GM12878 (cell line): ENCODE measurements around the gene MTMR3. TPM values are rescaled to one million over a fixed set of nuclear protein-coding genes. Genes with fewer than 3 reads are reported as not detected.

Experiments
- ATAC-seq: fragments of 200-7000 bp; cut with Tn5 transposase; 3 replicates; pipeline ENCODE4 v1.9.1; 2020; ENCODE audit warnings: mild to moderate bottlenecking, moderate library complexity
- BruUV-seq: library from RNA; stranded (reverse); fragments of 400-500 nt; replicated peaks from 2 replicates; lab custom pipeline; 2021; lab: Mats Ljungman, UMichigan
- CTCF ChIA-PET: fragments of 300-600 bp; sonication (Branson Sonifier 250); formaldehyde crosslinking; extraction: SDS; loops from one replicate; lab custom pipeline; 2021; ENCODE audit warnings: inconsistent platforms; lab: Yijun Ruan, JAX
- POLR2A ChIA-PET: fragments of 350-600 bp; formaldehyde crosslinking; extraction: SDS; loops from one replicate; lab custom pipeline; 2021; ENCODE audit warnings: inconsistent platforms; lab: Charles Lee
- RAD21 ChIA-PET: fragments of 300-600 bp; sonication (Branson Sonifier 250); formaldehyde crosslinking; loops from one replicate; lab custom pipeline; 2023; ENCODE audit warnings: antibody characterized with exemption; ENCODE audit not compliant: unreplicated experiment; lab: Charles Lee
- SMC1A ChIA-PET: fragments of 300-600 bp; sonication (Branson Sonifier 250); formaldehyde crosslinking; loops from one replicate; lab custom pipeline; 2023; ENCODE audit not compliant: unreplicated experiment, uncharacterized antibody; lab: Charles Lee
- DNase-seq: peaks from one replicate; pipeline ENCODE4 v3.0.0-alpha.2; 2011; ENCODE audit warnings: low read depth, low spot score
- FAIRE-seq: peaks from 3 replicates; lab custom pipeline; 2011; peaks lifted over from hg19 to GRCh38; lab: Jason Lieb, UNC
- H2AFZ ChIP-seq: 2 replicates; pipeline ENCODE4 v1.6.0; 2011; ENCODE audit warnings: low read depth, low read length, control low read depth; ENCODE audit not compliant: control insufficient read depth
- H3K27ac ChIP-seq: 2 replicates; pipeline ENCODE4 v1.5.1; 2011; ENCODE audit warnings: control low read depth; ENCODE audit not compliant: control insufficient read depth, insufficient read depth
- H3K27me3 ChIP-seq, 2 experiments: replicated peaks in 1 of 2; 2 replicates each; pipeline versions ENCODE4 v1.6.0 to v1.6.1; 2011; ENCODE audit warnings: low read length in 1 of 2; ENCODE audit not compliant: control insufficient read depth in 2 of 2, insufficient read depth in 2 of 2
- H3K36me3 ChIP-seq, 2 experiments: 2 replicates each; pipeline ENCODE4 v1.5.1; 2011; ENCODE audit warnings: low read length in 1 of 2; ENCODE audit not compliant: control insufficient read depth in 2 of 2, insufficient read depth in 2 of 2
- H3K4me1 ChIP-seq: 2 replicates; pipeline ENCODE4 v1.6.1; 2011; ENCODE audit warnings: mild to moderate bottlenecking, low read length, moderate library complexity, mixed read lengths; ENCODE audit not compliant: control insufficient read depth, insufficient read depth
- H3K4me2 ChIP-seq: 2 replicates; pipeline ENCODE4 v1.6.0; 2011; ENCODE audit warnings: control low read depth; ENCODE audit not compliant: control insufficient read depth, insufficient read depth
- H3K4me3 ChIP-seq: fragments of 200-600 bp; sonication (generic); 2 replicates; pipeline ENCODE4 v1.5.1; 2016
- H3K79me2 ChIP-seq: 2 replicates; pipeline ENCODE4 v1.6.0; 2011; ENCODE audit warnings: low read length; ENCODE audit not compliant: control insufficient read depth, insufficient read depth
- H3K9ac ChIP-seq: 2 replicates; pipeline ENCODE4 v1.8.0; 2011; ENCODE audit warnings: low read length, control low read depth, mixed read lengths; ENCODE audit not compliant: control insufficient read depth, insufficient read depth
- H3K9me3 ChIP-seq: replicated peaks from 3 replicates; pipeline ENCODE4 v1.5.1; 2011; ENCODE audit warnings: mild to moderate bottlenecking, low read length; ENCODE audit not compliant: control insufficient read depth, insufficient read depth
- H4K20me1 ChIP-seq: 2 replicates; pipeline ENCODE4 v1.6.0; 2011; ENCODE audit not compliant: control insufficient read depth, insufficient read depth
- ATF7 ChIP-seq: fragments of 450-650 bp; IDR thresholded peaks from 2 replicates; pipeline ENCODE4 v1.6.1; 2016; ENCODE audit warnings: low read depth, mild to moderate bottlenecking
- CUX1 ChIP-seq: IDR thresholded peaks from 2 replicates; pipeline ENCODE4 v1.6.1; 2012; ENCODE audit warnings: improper control_type of control experiment, low read depth, low read length; ENCODE audit not compliant: insufficient replicate concordance
- EGR1 ChIP-seq, 2 experiments: IDR thresholded peaks; 1 replicate in 1 of 2; 2 replicates in 1 of 2; pipeline ENCODE4 v1.6.1; 2011 to 2012; ENCODE audit warnings: low read depth in 2 of 2, low read length in 2 of 2, borderline replicate concordance in 1 of 2, mild to moderate bottlenecking in 1 of 2, moderate library complexity in 1 of 2
- HCFC1 ChIP-seq: fragments of 150-350 bp; IDR thresholded peaks from 2 replicates; pipeline ENCODE4 v1.6.1; 2014; ENCODE audit warnings: low read length
- HDAC2 ChIP-seq: fragments of 200-600 bp; sonication (generic); IDR thresholded peaks from 2 replicates; pipeline ENCODE4 v1.6.1; 2017
- IRF5 ChIP-seq: fragments of 450-650 bp; IDR thresholded peaks from 2 replicates; pipeline ENCODE4 v1.6.1; 2017; ENCODE audit warnings: borderline replicate concordance
- NBN ChIP-seq: fragments of 450-650 bp; IDR thresholded peaks from 2 replicates; pipeline ENCODE4 v1.6.1; 2016
- POLR2AphosphoS2 ChIP-seq: IDR thresholded peaks from 2 replicates; pipeline ENCODE4 v1.6.1; 2011; ENCODE audit warnings: low read depth, mild to moderate bottlenecking, low read length, improper control_type of control experiment, moderate library complexity
- POU2F2 ChIP-seq: IDR thresholded peaks from 3 replicates; pipeline ENCODE4 v1.6.1; 2011; ENCODE audit warnings: low read depth, mild to moderate bottlenecking, low read length, borderline replicate concordance
- RELA ChIP-seq: fragments of 450-650 bp; IDR thresholded peaks from 2 replicates; pipeline ENCODE4 v1.8.0; 2014; ENCODE audit warnings: borderline replicate concordance; ENCODE audit not compliant: partially characterized antibody
- RUNX3 ChIP-seq: IDR thresholded peaks from 2 replicates; pipeline ENCODE4 v1.6.1; 2012; ENCODE audit warnings: low read length, inconsistent platforms
- SUZ12 ChIP-seq: fragments of 200-600 bp; sonication (generic); IDR thresholded peaks from one replicate; pipeline ENCODE4 v1.6.1; 2018; ENCODE audit warnings: antibody characterized with exemption, mild to moderate bottlenecking; ENCODE audit not compliant: unreplicated experiment
- ZBED1 ChIP-seq: IDR thresholded peaks from 2 replicates; pipeline ENCODE4 v1.6.1; 2016; ENCODE audit warnings: borderline replicate concordance
- ZBTB11 ChIP-seq: fragments of 450-650 bp; formaldehyde crosslinking; IDR thresholded peaks from 2 replicates; pipeline ENCODE4 v1.5.0; 2022; ENCODE audit warnings: mild to moderate bottlenecking, missing genetic modification characterization
- WGBS: methylation state at CpG from one replicate; pipeline ENCODE4 v1.1.6; 2016; ENCODE audit warnings: low lambda C conversion rate; ENCODE audit not compliant: insufficient replicate concordance, insufficient coverage; ENCODE audit errors: missing lambda C conversion rate; 5-methylcytosine and 5-hydroxymethylcytosine counted together
- in situ Hi-C: fragments of 300-500 bp; cut with MboI; formaldehyde crosslinking; loops from 9 replicates; pipeline ENCODE4 v1.14.3; 2018; ENCODE audit warnings: mixed read lengths
- intact Hi-C: fragments of 100-400 bp; cut with micrococcal nuclease; formaldehyde crosslinking; loops from one replicate; pipeline ENCODE4 v1.14.2; 2022; ENCODE audit not compliant: unreplicated experiment
- polyA plus RNA-seq, 11 experiments: library from polyadenylated mRNA; depleted of rRNA in 4 of 11; unstranded in 6 of 11; stranded (reverse) in 5 of 11; fragments of >200 nt; fragmentation: Nextera tagmentation in 4 of 11; fragmentation: Illumina TruSeq in 1 of 11; extraction: Ambion mirVana in 4 of 11; extraction: Trizol in 1 of 11; gene quantifications; 1 replicate in 1 of 11; 2 replicates in 10 of 11; pipeline versions ENCODE4 v1.2.1 to v1.2.3, GENCODE V29; 2011 to 2016; ENCODE audit warnings: inconsistent platforms in 2 of 11, missing spikeins in 2 of 11, low read depth in 1 of 11
- total RNA-seq, 4 experiments: library from RNA; depleted of rRNA in 3 of 4; stranded (reverse); fragments of >200 nt in 3 of 4; fragmentation: Illumina TruSeq in 1 of 4; extraction: Trizol in 1 of 4; gene quantifications; 2 replicates each; pipeline versions ENCODE4 v1.2.1 to v1.2.3, GENCODE V29; 2013 to 2021

Gene MTMR3
- total and polyA plus RNA-seq, 10 of the 15 experiments (the other 5 are each of a cell fraction or from before 2014, with no cell fraction given): 1.4 to 23.7 (median 10.6) TPM

- no TSS peak for BruUV-seq
- no peak overlapping the region for H2AFZ ChIP-seq
- H3K4me1 ChIP-seq: no peaks in the 10 kb centered on the region
- FAIRE-seq: no peak
- ChIA-PET POLR2A (no interaction called here), RAD21 (interaction anchor here (1.2 kb wide), 1 partner anchor 13 kb away, joined by 3 read pairs; no protein-coding TSS in a partner anchor), CTCF (interaction anchor here (0.8 to 1.2 kb wide), 4 partner anchors 22 to 382 kb away, joined by 3 to 6 read pairs (median 4); no protein-coding TSS in a partner anchor), SMC1A (interaction anchor here (1.1 to 3.1 kb wide), 2 partner anchors 12 kb away, joined by 4 to 14 read pairs; no protein-coding TSS in a partner anchor)
- no peak for DNase-seq
- H3K4me3 ChIP-seq: no peak overlapping the region
- no peaks in the 10 kb centered on the region for H3K9me3 ChIP-seq
- ATAC-seq: no peak
- no peak overlapping the region for H3K27ac ChIP-seq
- in situ Hi-C loops: no loop called here
- H4K20me1 ChIP-seq: no peaks in the 10 kb centered on the region
- no peak overlapping the region for H3K9ac ChIP-seq
- no peak overlapping the region for H3K4me2 ChIP-seq
- peaks cover 13 to 18% of the 10 kb centered on the region in 2 experiments for H3K36me3 ChIP-seq
- intact Hi-C loops: no loop called here
- no peaks in the 10 kb centered on the region for H3K27me3 ChIP-seq
- H3K79me2 ChIP-seq: no peaks in the 10 kb centered on the region
- 84% methylated on average over 4 of the region's 4 CpGs for WGBS
- TF ChIP-seq ZBTB11 (no peak), EGR1 (IDR thresholded peaks at IDR 0.05; ENCODE audit: borderline replicate concordance in 1 of 2, low read depth in 2 of 2, low read length in 2 of 2) (no peak), HCFC1 (no peak), RELA (no peak), POU2F2 (no peak), ATF7 (no peak), NBN (no peak), SUZ12 (no peak), RUNX3 (no peak), IRF5 (no peak), HDAC2 (no peak), ZBED1 (no peak), POLR2AphosphoS2 (no peak), CUX1 (no peak)
These were observed 134.6 kb downstream of the MTMR3 start for GRCh38 chr22:30017375-30018223.
